Measurements from ENCODE around the gene PIP.

- no peak for TF ChIP-seq CTCF (IDR thresholded peaks at IDR 0.05; ENCODE audit: control extremely low read depth in 1 of 3, insufficient read depth in 1 of 3, low read depth in 1 of 3, low read length in 3 of 3)
- no peak for TF ChIP-seq TAF1 (IDR thresholded peaks at IDR 0.05; ENCODE audit: low read depth, low read length)
- no peak for TF ChIP-seq SIN3A (conservative IDR thresholded peaks at IDR 0.05 in 1 of 2, IDR thresholded peaks at IDR 0.05 in 1 of 2; ENCODE audit: low read depth in 1 of 2, low read length in 2 of 2)
- no peak for TF ChIP-seq POLR2AphosphoS5 (IDR thresholded peaks at IDR 0.05; ENCODE audit: low read depth, low read length)
- no peak for TF ChIP-seq BACH1 (IDR thresholded peaks at IDR 0.05; ENCODE audit: low read length)
- TF ChIP-seq EZH2 (IDR thresholded peaks at IDR 0.05; ENCODE audit: low read depth, low read length, severe bottlenecking), result no peak
- TF ChIP-seq JUN (IDR thresholded peaks at IDR 0.05; ENCODE audit: low read depth, low read length), result no peak
- TF ChIP-seq TEAD4 (IDR thresholded peaks at IDR 0.05; ENCODE audit: low read depth, low read length), result no peak
- no peak for TF ChIP-seq USF2 (IDR thresholded peaks at IDR 0.05; ENCODE audit: low read length)
- no peak for TF ChIP-seq POLR2A (IDR thresholded peaks at IDR 0.05; ENCODE audit: control extremely low read depth in 1 of 2, low read depth in 2 of 2, low read length in 2 of 2)
- TF ChIP-seq ATF3 (IDR thresholded peaks at IDR 0.05; ENCODE audit: insufficient read depth, low read depth, low read length), result no peak
- TF ChIP-seq RAD21 (IDR thresholded peaks at IDR 0.05 in 1 of 2, conservative IDR thresholded peaks at IDR 0.05 in 1 of 2; ENCODE audit: low read depth in 2 of 2, low read length in 2 of 2), result no peak
Measured at GRCh38 chr7:143117395-143117794, 14.5 kb upstream of the PIP start.

Data from H1 (cell line).